Limb (tissue), 2 donors: Measurements from ENCODE around the gene FBLN2.

Source experiments
- DNase-seq, 2 donors: peaks; one replicate each; pipeline ENCODE4 v3.0.0-alpha.2; 2016; ENCODE audit errors: extremely low spot score in 2 of 2

FBLN2 gene

GRCh38 chr3:13622356-13622755 is 73.4 kb downstream of the FBLN2 start:
- DNase-seq, result no peak

- no peak for DNase-seq
Measured at GRCh38 chr3:13623101-13623654, 74.3 kb downstream of the FBLN2 start.

GRCh38 chr3:13624021-13624420 is 75.1 kb downstream of the FBLN2 start:
- DNase-seq, result no peak

- DNase-seq, result no peak
Measured at GRCh38 chr3:13624671-13625125, 75.8 kb downstream of the FBLN2 start.

- DNase-seq, result no peak
Measured at GRCh38 chr3:13626396-13626795, 77.5 kb downstream of the FBLN2 start.

GRCh38 chr3:13626915-13627460 is 78.1 kb downstream of the FBLN2 start:
- no peak for DNase-seq

- no peak for DNase-seq
Measured at GRCh38 chr3:13627681-13628080, 78.8 kb downstream of the FBLN2 start.

GRCh38 chr3:13628432-13628831 is 79.5 kb downstream of the FBLN2 start:
- DNase-seq, result no peak

- DNase-seq, result no peak
Measured at GRCh38 chr3:13628841-13629551, 80.1 kb downstream of the FBLN2 start.

- no peak for DNase-seq
Measured at GRCh38 chr3:13629644-13630043, 80.7 kb downstream of the FBLN2 start.

- DNase-seq, result no peak
Measured at GRCh38 chr3:13631256-13631655, 82.3 kb downstream of the FBLN2 start.

- no peak for DNase-seq
Measured at GRCh38 chr3:13633176-13633575, 84.3 kb downstream of the FBLN2 start.

GRCh38 chr3:13634151-13634550 is 85.2 kb downstream of the FBLN2 start:
- no peak for DNase-seq

- no peak for DNase-seq
Measured at GRCh38 chr3:13634615-13635014, 85.7 kb downstream of the FBLN2 start.

GRCh38 chr3:13636186-13636585 is 87.3 kb downstream of the FBLN2 start:
- DNase-seq, result no peak

- no peak for DNase-seq
Measured at GRCh38 chr3:13636874-13637273, 87.9 kb downstream of the FBLN2 start.

- no peak for DNase-seq
Measured at GRCh38 chr3:13637311-13637891, 88.5 kb downstream of the FBLN2 start.

GRCh38 chr3:13637953-13638352 is 89.0 kb downstream of the FBLN2 start:
- no peak for DNase-seq

GRCh38 chr3:13638927-13639326 is 90.0 kb downstream of the FBLN2 start:
- no peak for DNase-seq

- no peak for DNase-seq
Measured at GRCh38 chr3:13642597-13642996, 93.7 kb downstream of the FBLN2 start.

GRCh38 chr3:13644341-13645117 is 95.6 kb downstream of the FBLN2 start:
- no peak for DNase-seq
